ENCODE measurements around the gene RBM38. TPM values are rescaled to one million over a fixed set of nuclear protein-coding genes. Genes with fewer than 3 reads are reported as not detected.

RBM38 gene
- total and polyA plus RNA-seq, 2 of the 13 experiments (the other 11 are each of a cell fraction or from before 2014, with no cell fraction given) = 24.2 to 34.2 TPM

DNA sequence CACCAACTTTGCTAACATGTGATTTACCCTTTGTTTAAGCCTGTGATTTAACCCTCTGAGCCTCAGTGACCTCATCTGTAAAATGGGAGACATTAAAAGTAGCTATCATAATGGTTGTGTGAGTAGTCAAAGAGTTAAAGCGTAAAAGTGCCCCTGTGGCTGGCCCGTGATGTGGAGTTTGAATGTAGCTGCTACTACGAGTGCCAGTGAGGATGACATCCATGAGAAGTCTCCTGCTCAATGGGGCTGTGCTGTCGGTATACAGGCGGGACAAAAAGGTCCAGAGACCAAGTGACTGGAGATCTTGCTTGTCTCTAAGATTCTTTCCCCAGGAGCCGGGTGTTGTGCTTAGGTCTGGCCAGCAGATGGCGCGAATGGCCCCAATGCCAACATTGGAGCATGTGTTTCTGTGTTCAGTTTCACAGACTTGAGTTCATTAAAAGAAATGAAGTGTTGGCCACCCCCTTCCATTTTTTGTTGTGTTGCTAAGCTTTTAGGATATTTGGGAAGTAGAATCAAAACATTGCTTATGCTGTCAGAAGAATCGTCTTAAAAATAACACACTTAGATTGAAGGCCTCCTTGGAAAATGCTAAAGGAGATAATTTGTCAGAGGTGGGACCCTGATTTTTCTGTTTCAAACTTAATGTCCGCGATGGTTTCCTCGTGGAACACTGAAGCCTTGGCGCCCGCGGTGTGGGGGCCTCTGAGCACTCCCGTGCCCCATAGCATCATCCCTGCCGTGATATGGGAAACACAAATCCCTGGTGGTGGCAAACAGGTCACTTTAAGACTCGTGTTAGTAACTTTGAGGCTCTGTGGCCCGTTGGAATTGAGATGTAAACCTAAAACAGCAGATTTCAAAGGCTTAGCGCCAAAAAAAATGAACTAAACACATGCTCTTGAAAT lies 9.3 kb upstream of the RBM38 start (continued):
- TF ChIP-seq, protein P1, sequence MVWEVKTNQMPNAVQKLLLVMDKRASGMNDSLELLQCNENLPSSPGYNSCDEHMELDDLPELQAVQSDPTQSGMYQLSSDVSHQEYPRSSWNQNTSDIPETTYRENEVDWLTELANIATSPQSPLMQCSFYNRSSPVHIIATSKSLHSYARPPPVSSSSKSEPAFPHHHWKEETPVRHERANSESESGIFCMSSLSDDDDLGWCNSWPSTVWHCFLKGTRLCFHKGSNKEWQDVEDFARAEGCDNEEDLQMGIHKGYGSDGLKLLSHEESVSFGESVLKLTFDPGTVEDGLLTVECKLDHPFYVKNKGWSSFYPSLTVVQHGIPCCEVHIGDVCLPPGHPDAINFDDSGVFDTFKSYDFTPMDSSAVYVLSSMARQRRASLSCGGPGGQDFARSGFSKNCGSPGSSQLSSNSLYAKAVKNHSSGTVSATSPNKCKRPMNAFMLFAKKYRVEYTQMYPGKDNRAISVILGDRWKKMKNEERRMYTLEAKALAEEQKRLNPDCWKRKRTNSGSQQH (CRISPR knock-in tag; IDR thresholded peaks at IDR 0.05; ENCODE audit: low read depth) = 0 out of 2 replicates have a peak, but pooled peaks have one; percentile 18
- TF ChIP-seq FOXO1 (CRISPR knock-in tag; IDR thresholded peaks at IDR 0.05) (no peak), IRF2 (CRISPR knock-in tag; IDR thresholded peaks at IDR 0.05) (0 out of 2 replicates have a peak, but pooled peaks have one; percentile 41), ELF4 (CRISPR knock-in tag; IDR thresholded peaks at IDR 0.05; ENCODE audit: borderline replicate concordance) (no peak), ZNF724P (CRISPR knock-in tag; IDR thresholded peaks at IDR 0.05; ENCODE audit: borderline replicate concordance) (peak; percentile 53; the same call in 1 of the 2 replicates), ARNT2 (CRISPR knock-in tag; IDR thresholded peaks at IDR 0.05; ENCODE audit: low read depth) (peak; percentile 39; the same call in 1 of the 2 replicates), MEIS2 (CRISPR knock-in tag; IDR thresholded peaks at IDR 0.05) (no peak), KLF16 (CRISPR knock-in tag; IDR thresholded peaks at IDR 0.05) (0 out of 4 replicates have a peak, but pooled peaks of 1 of the 2 experiments have one; percentile 47), MXI1 (IDR thresholded peaks at IDR 0.05; ENCODE audit: borderline replicate concordance, low read depth, low read length) (peak; percentile 46; the same call in 1 of the 3 replicates), ZNF230 (CRISPR knock-in tag; IDR thresholded peaks at IDR 0.05) (no peak), ZNF850 (CRISPR knock-in tag; conservative IDR thresholded peaks at IDR 0.05) (0 out of 2 replicates have a peak, but pooled peaks have one; percentile 32), MED1 (CRISPR knock-in tag; IDR thresholded peaks at IDR 0.05) (0 out of 2 replicates have a peak, but pooled peaks have one; percentile 5), NFKBIZ (CRISPR knock-in tag; IDR thresholded peaks at IDR 0.05) (no peak), ZMYM4 (CRISPR knock-in tag; IDR thresholded peaks at IDR 0.05) (no peak), SALL1 (CRISPR knock-in tag; IDR thresholded peaks at IDR 0.05) (peak; percentile 32; the same call in 1 of the 2 replicates), PPARG (CRISPR knock-in tag; conservative IDR thresholded peaks at IDR 0.05) (no peak), MYC (CRISPR knock-in tag; IDR thresholded peaks at IDR 0.05; ENCODE audit: borderline replicate concordance) (peak; percentile 41; the same call in 1 of the 2 replicates), SIN3A (IDR thresholded peaks at IDR 0.05; ENCODE audit: borderline replicate concordance, low read depth, low read length) (no peak), KDM3A (CRISPR knock-in tag; IDR thresholded peaks at IDR 0.05; ENCODE audit: low read depth) (0 out of 2 replicates have a peak, but pooled peaks have one; percentile 30), ZSCAN22 (CRISPR knock-in tag; IDR thresholded peaks at IDR 0.05) (no peak), AHR (CRISPR knock-in tag; IDR thresholded peaks at IDR 0.05) (0 out of 2 replicates have a peak, but pooled peaks have one; percentile 60), GABPB1 (CRISPR knock-in tag; IDR thresholded peaks at IDR 0.05) (peak; percentile 24; the same call in 1 of the 2 replicates), ZNF605 (CRISPR knock-in tag; IDR thresholded peaks at IDR 0.05) (no peak)
- TF ChIP-seq, protein P2, sequence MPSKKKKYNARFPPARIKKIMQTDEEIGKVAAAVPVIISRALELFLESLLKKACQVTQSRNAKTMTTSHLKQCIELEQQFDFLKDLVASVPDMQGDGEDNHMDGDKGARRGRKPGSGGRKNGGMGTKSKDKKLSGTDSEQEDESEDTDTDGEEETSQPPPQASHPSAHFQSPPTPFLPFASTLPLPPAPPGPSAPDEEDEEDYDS (CRISPR knock-in tag; IDR thresholded peaks at IDR 0.05) = peak; percentile 56; the same call in 1 of the 2 replicates
- TF ChIP-seq, protein P3, sequence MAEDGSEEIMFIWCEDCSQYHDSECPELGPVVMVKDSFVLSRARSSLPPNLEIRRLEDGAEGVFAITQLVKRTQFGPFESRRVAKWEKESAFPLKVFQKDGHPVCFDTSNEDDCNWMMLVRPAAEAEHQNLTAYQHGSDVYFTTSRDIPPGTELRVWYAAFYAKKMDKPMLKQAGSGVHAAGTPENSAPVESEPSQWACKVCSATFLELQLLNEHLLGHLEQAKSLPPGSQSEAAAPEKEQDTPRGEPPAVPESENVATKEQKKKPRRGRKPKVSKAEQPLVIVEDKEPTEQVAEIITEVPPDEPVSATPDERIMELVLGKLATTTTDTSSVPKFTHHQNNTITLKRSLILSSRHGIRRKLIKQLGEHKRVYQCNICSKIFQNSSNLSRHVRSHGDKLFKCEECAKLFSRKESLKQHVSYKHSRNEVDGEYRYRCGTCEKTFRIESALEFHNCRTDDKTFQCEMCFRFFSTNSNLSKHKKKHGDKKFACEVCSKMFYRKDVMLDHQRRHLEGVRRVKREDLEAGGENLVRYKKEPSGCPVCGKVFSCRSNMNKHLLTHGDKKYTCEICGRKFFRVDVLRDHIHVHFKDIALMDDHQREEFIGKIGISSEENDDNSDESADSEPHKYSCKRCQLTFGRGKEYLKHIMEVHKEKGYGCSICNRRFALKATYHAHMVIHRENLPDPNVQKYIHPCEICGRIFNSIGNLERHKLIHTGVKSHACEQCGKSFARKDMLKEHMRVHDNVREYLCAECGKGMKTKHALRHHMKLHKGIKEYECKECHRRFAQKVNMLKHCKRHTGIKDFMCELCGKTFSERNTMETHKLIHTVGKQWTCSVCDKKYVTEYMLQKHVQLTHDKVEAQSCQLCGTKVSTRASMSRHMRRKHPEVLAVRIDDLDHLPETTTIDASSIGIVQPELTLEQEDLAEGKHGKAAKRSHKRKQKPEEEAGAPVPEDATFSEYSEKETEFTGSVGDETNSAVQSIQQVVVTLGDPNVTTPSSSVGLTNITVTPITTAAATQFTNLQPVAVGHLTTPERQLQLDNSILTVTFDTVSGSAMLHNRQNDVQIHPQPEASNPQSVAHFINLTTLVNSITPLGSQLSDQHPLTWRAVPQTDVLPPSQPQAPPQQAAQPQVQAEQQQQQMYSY (CRISPR knock-in tag; IDR thresholded peaks at IDR 0.05) = no peak
